Smooth muscle cell (in vitro differentiated cells): ENCODE data around the gene ZMYM5. TPM values are rescaled to one million over a fixed set of nuclear protein-coding genes. Genes with fewer than 3 reads are reported as not detected.

Experiments used
- DNase-seq: peaks from one replicate; lab custom pipeline; 2025; ENCODE audit not compliant: unreplicated experiment; lab: John Stamatoyannopoulos, UW
- H2AFZ ChIP-seq: fragments of 200-600 bp; sonication (generic); 2 replicates; pipeline ENCODE4 v1.6.0; 2016; ENCODE audit warnings: antibody characterized with exemption, low read depth, mild to moderate bottlenecking
- H3F3A ChIP-seq: fragments of 200-600 bp; sonication (generic); 2 replicates; pipeline ENCODE4 v1.6.0; 2017; ENCODE audit warnings: antibody characterized with exemption, low read depth
- H3K27ac ChIP-seq: fragments of 200-600 bp; sonication (generic); 2 replicates; pipeline ENCODE4 v1.5.1; 2016; ENCODE audit warnings: low read depth, mild to moderate bottlenecking
- H3K27me3 ChIP-seq: fragments of 200-600 bp; sonication (generic); 2 replicates; pipeline ENCODE4 v1.6.1; 2016; ENCODE audit warnings: low read depth, mild to moderate bottlenecking
- H3K36me3 ChIP-seq: fragments of 200-600 bp; sonication (generic); 2 replicates; pipeline ENCODE4 v1.5.1; 2016; ENCODE audit warnings: low read depth
- H3K4me1 ChIP-seq: fragments of 200-600 bp; sonication (generic); 2 replicates; pipeline ENCODE4 v1.5.1; 2016; ENCODE audit warnings: low read depth
- H3K4me2 ChIP-seq: fragments of 200-600 bp; sonication (generic); 2 replicates; pipeline ENCODE4 v1.6.0; 2016; ENCODE audit warnings: mild to moderate bottlenecking
- H3K4me3 ChIP-seq: fragments of 200-600 bp; sonication (generic); 2 replicates; pipeline ENCODE4 v1.5.1; 2016; ENCODE audit warnings: mild to moderate bottlenecking
- H3K79me2 ChIP-seq: fragments of 200-600 bp; sonication (generic); 2 replicates; pipeline ENCODE4 v1.6.0; 2016; ENCODE audit warnings: low read depth, mild to moderate bottlenecking
- H3K9ac ChIP-seq: fragments of 200-600 bp; sonication (generic); 2 replicates; pipeline ENCODE4 v1.6.0; 2016; ENCODE audit warnings: low read depth
- H3K9me3 ChIP-seq: fragments of 200-600 bp; sonication (generic); replicated peaks from 2 replicates; pipeline ENCODE4 v1.5.1; 2016; ENCODE audit warnings: low read depth
- H4K20me1 ChIP-seq: fragments of 200-600 bp; sonication (generic); 2 replicates; pipeline ENCODE4 v1.6.0; 2016; ENCODE audit warnings: low read depth
- CTCF ChIP-seq: fragments of 200-600 bp; sonication (generic); IDR thresholded peaks from 2 replicates; pipeline ENCODE4 v1.5.1; 2017; ENCODE audit warnings: borderline replicate concordance, mild to moderate bottlenecking, antibody characterized with exemption; ENCODE audit not compliant: insufficient read depth, poor library complexity, severe bottlenecking
- WGBS: methylation state at CpG from one replicate; pipeline ENCODE4 v1.1.7; 2016; ENCODE audit warnings: low lambda C conversion rate; 5-methylcytosine and 5-hydroxymethylcytosine counted together
- polyA plus RNA-seq: library from polyadenylated mRNA; unstranded; fragments of >200 nt; fragmentation: Nextera tagmentation; extraction: Ambion mirVana; gene quantifications from 2 replicates; pipeline ENCODE4 v1.2.1, GENCODE V29; 2016
- total RNA-seq: library from RNA; depleted of rRNA; stranded (reverse); fragments of >200 nt; gene quantifications from 2 replicates; pipeline ENCODE4 v1.2.3, GENCODE V29; 2014

ZMYM5 gene
- total and polyA plus RNA-seq, 2 experiments from 2014 or later = 14.1 to 20.9 TPM

GRCh38 chr13:19890030-19890429 is 26.6 kb upstream of the ZMYM5 start:
- Histone ChIP-seq H3K9me3 (no peaks in the 10 kb centered on the region), H3K4me1 (no peaks in the 10 kb centered on the region), H3K4me2 (no peak overlapping the region), H3K4me3 (no peak overlapping the region), H4K20me1 (no peaks in the 10 kb centered on the region), H3F3A (no peaks in the 10 kb centered on the region), H3K79me2 (no peaks in the 10 kb centered on the region), H3K9ac (no peak overlapping the region), H3K36me3 (no peaks in the 10 kb centered on the region), H3K27ac (no peak overlapping the region), H2AFZ (peak overlapping the region; percentile 37), H3K27me3 (no peaks in the 10 kb centered on the region)
- WGBS = 88% methylated on average over 6 of the region's 6 CpGs
- no peak for DNase-seq
- TF ChIP-seq CTCF = no peak

- no peaks in the 10 kb centered on the region for H3K9me3 ChIP-seq
- DNase-seq = no peak
- no peaks in the 10 kb centered on the region for H3K79me2 ChIP-seq
- no peaks in the 10 kb centered on the region for H4K20me1 ChIP-seq
- no peaks in the 10 kb centered on the region for H3K4me1 ChIP-seq
- no peaks in the 10 kb centered on the region for H3K36me3 ChIP-seq
- TF ChIP-seq CTCF = peak; percentile 9
- no peak overlapping the region for H3K27ac ChIP-seq
- no peak overlapping the region for H3K4me3 ChIP-seq
- no peaks in the 10 kb centered on the region for H3K27me3 ChIP-seq
- no peak overlapping the region for H3K4me2 ChIP-seq
- no peak overlapping the region for H2AFZ ChIP-seq
- no peaks in the 10 kb centered on the region for H3F3A ChIP-seq
- WGBS = 69% methylated on average over 4 of the region's 4 CpGs
- no peak overlapping the region for H3K9ac ChIP-seq
Observed at GRCh38 chr13:19888799-19889198, 25.4 kb upstream of the ZMYM5 start.

GRCh38 chr13:19882231-19882630 is 18.8 kb upstream of the ZMYM5 start:
- H3K27ac ChIP-seq = no peak overlapping the region
- H3K4me2 ChIP-seq = no peak overlapping the region
- no peak overlapping the region for H3K9ac ChIP-seq
- H3K4me3 ChIP-seq = no peak overlapping the region
- no peaks in the 10 kb centered on the region for H3K4me1 ChIP-seq
- no peaks in the 10 kb centered on the region for H3K79me2 ChIP-seq
- no peak for DNase-seq
- H2AFZ ChIP-seq = no peak overlapping the region
- 87% methylated on average over 3 of the region's 3 CpGs for WGBS
- H3F3A ChIP-seq = no peaks in the 10 kb centered on the region
- H3K27me3 ChIP-seq = no peaks in the 10 kb centered on the region
- no peaks in the 10 kb centered on the region for H3K9me3 ChIP-seq
- H3K36me3 ChIP-seq = no peaks in the 10 kb centered on the region
- no peak for TF ChIP-seq CTCF
- no peaks in the 10 kb centered on the region for H4K20me1 ChIP-seq

- WGBS = 90% methylated on average over 7 of the region's 7 CpGs
- Histone ChIP-seq H3K27ac (no peak overlapping the region), H3K9me3 (no peaks in the 10 kb centered on the region), H3K4me2 (no peak overlapping the region), H3F3A (no peaks in the 10 kb centered on the region), H2AFZ (no peak overlapping the region), H3K4me3 (no peak overlapping the region), H3K9ac (no peak overlapping the region), H3K36me3 (no peaks in the 10 kb centered on the region), H3K27me3 (no peaks in the 10 kb centered on the region), H3K79me2 (no peaks in the 10 kb centered on the region), H4K20me1 (no peaks in the 10 kb centered on the region), H3K4me1 (no peaks in the 10 kb centered on the region)
- no peak for TF ChIP-seq CTCF
- DNase-seq = no peak
Observed at GRCh38 chr13:19881641-19882040, 18.2 kb upstream of the ZMYM5 start.
